B cell (primary cell): ENCODE measurements around the gene ARPP21. TPM values are rescaled to one million over a fixed set of nuclear protein-coding genes. Genes with fewer than 3 reads are reported as not detected.

ENCODE experiments used
- ATAC-seq: fragments of 200-7000 bp; cut with Tn5 transposase; one replicate; pipeline ENCODE4 v1.10.0; 2021; ENCODE audit warnings: low read depth, mild to moderate bottlenecking, moderate number of reproducible peaks, moderate library complexity
- CTCF ChIA-PET: fragments of 350-600 bp; sonication (Branson Sonifier 250); formaldehyde crosslinking; loops from one replicate; lab custom pipeline; 2021; ENCODE audit warnings: antibody characterized with exemption, inconsistent platforms; lab: Charles Lee
- POLR2A ChIA-PET: fragments of 350-600 bp; sonication (Branson Sonifier 250); formaldehyde crosslinking; loops from one replicate; lab custom pipeline; 2021; ENCODE audit warnings: antibody characterized with exemption; lab: Charles Lee
- DNase-seq: peaks from one replicate; pipeline ENCODE4 v3.0.0; 2013
- H2AFZ ChIP-seq: 2 replicates; pipeline ENCODE4 v1.6.1; 2012; ENCODE audit warnings: mild to moderate bottlenecking, low read depth, low read length; ENCODE audit not compliant: insufficient read depth, poor library complexity, severe bottlenecking
- H3K27ac ChIP-seq, 2 donors: 1 replicate in 1 of 2; 2 replicates in 1 of 2; pipeline ENCODE4 v1.5.1; 2012 to 2013; ENCODE audit warnings: low read length in 2 of 2, mild to moderate bottlenecking in 2 of 2, moderate library complexity in 1 of 2
- H3K27me3 ChIP-seq, 4 experiments: fragments of 200-600 bp in 1 of 4; sonication (generic) in 1 of 4; replicated peaks in 1 of 4; 1 replicate in 2 of 4; 2 replicates in 2 of 4; pipeline versions ENCODE4 v1.6.1 to v1.7.0; 2013 to 2016; ENCODE audit warnings: low read length in 3 of 4, mild to moderate bottlenecking in 2 of 4, mixed read lengths in 1 of 4, moderate library complexity in 1 of 4; ENCODE audit not compliant: insufficient read depth in 4 of 4, control insufficient read depth in 3 of 4; ENCODE audit errors: control extremely low read depth in 1 of 4
- H3K36me3 ChIP-seq, 2 experiments: replicated peaks in 1 of 2; 1 replicate in 1 of 2; 2 replicates in 1 of 2; pipeline versions ENCODE4 v1.6.1 to v1.7.1; 2013; ENCODE audit warnings: low read length in 1 of 2; ENCODE audit not compliant: insufficient read depth in 2 of 2, control insufficient read depth in 1 of 2; ENCODE audit errors: control extremely low read depth in 1 of 2, extremely low read depth in 1 of 2
- H3K4me1 ChIP-seq, 2 donors: fragments of 200-600 bp in 1 of 2; sonication (generic) in 1 of 2; 1 replicate in 1 of 2; 2 replicates in 1 of 2; pipeline versions ENCODE4 v1.5.1 to v1.6.1; 2013 to 2017; ENCODE audit warnings: low read length in 2 of 2; ENCODE audit not compliant: control insufficient read depth in 2 of 2, insufficient read depth in 2 of 2
- H3K4me2 ChIP-seq: replicated peaks from 2 replicates; pipeline ENCODE3; 2012; ENCODE audit warnings: mild to moderate bottlenecking, low read depth, low read length; ENCODE audit not compliant: poor library complexity, severe bottlenecking
- H3K4me3 ChIP-seq, 5 experiments: fragments of 200-600 bp in 1 of 5; sonication (generic) in 1 of 5; 1 replicate in 3 of 5; 2 replicates in 2 of 5; pipeline versions ENCODE4 v1.5.1 to v1.7.0; 2011 to 2016; ENCODE audit warnings: low read length in 4 of 5, mild to moderate bottlenecking in 4 of 5, low read depth in 2 of 5, control low read depth in 1 of 5, moderate library complexity in 1 of 5; ENCODE audit not compliant: insufficient read depth in 1 of 5; ENCODE audit errors: control extremely low read depth in 1 of 5, extremely low read depth in 1 of 5
- H3K79me2 ChIP-seq: fragments of 200-600 bp; sonication (generic); one replicate; pipeline ENCODE4 v1.6.0; 2016; ENCODE audit warnings: low read length; ENCODE audit not compliant: control insufficient read depth, insufficient read depth
- H3K9ac ChIP-seq: fragments of 200-600 bp; sonication (generic); 2 replicates; pipeline ENCODE4 v1.6.1; 2017; ENCODE audit warnings: mild to moderate bottlenecking, low read length, moderate library complexity
- H3K9me3 ChIP-seq, 3 donors: one replicate each; pipeline versions ENCODE4 v1.6.1 to v1.7.1; 2013; ENCODE audit warnings: low read length in 2 of 3; ENCODE audit not compliant: control insufficient read depth in 2 of 3, insufficient read depth in 1 of 3; ENCODE audit errors: control extremely low read depth in 1 of 3
- H4K20me1 ChIP-seq: 2 replicates; pipeline ENCODE4 v1.6.0; 2012; ENCODE audit warnings: mild to moderate bottlenecking, low read length; ENCODE audit not compliant: insufficient read depth, control insufficient read depth, poor library complexity, severe bottlenecking
- H3K27ac Mint-ChIP-seq: one replicate; pipeline ENCODE4 v1.8.0; 2021; ENCODE audit warnings: mixed read lengths
- H3K27me3 Mint-ChIP-seq: one replicate; pipeline ENCODE4 v1.8.0; 2021; ENCODE audit warnings: mixed read lengths
- H3K4me1 Mint-ChIP-seq: one replicate; pipeline ENCODE4 v1.8.0; 2021; ENCODE audit warnings: mixed read lengths
- H3K4me3 Mint-ChIP-seq: one replicate; pipeline ENCODE4 v1.8.0; 2021; ENCODE audit warnings: mixed read lengths
- H3K9me3 Mint-ChIP-seq: one replicate; pipeline ENCODE4 v1.8.0; 2022; ENCODE audit warnings: mixed read lengths; ENCODE audit not compliant: insufficient read depth
- EZH2 ChIP-seq: IDR thresholded peaks from 2 replicates; pipeline ENCODE4 v1.6.1; 2012; ENCODE audit warnings: borderline replicate concordance, low read depth, mild to moderate bottlenecking, moderate library complexity, low read length; ENCODE audit not compliant: insufficient read depth, poor library complexity, severe bottlenecking
- WGBS: methylation state at CpG from one replicate; pipeline ENCODE4 v1.1.5; 2013; ENCODE audit warnings: missing lambda C conversion rate; ENCODE audit not compliant: insufficient coverage; 5-methylcytosine and 5-hydroxymethylcytosine counted together
- intact Hi-C: fragments of 100-400 bp; cut with micrococcal nuclease; formaldehyde crosslinking; loops from one replicate; pipeline ENCODE4 v1.10.0; 2022
- polyA plus RNA-seq: library from polyadenylated mRNA; depleted of rRNA; stranded (reverse); fragments of >200 nt; gene quantifications from 2 replicates; pipeline ENCODE4 v1.2.3, GENCODE V29; 2012
- total RNA-seq, 2 donors: library from RNA; stranded (reverse); fragments of 120-200 nt in 1 of 2; gene quantifications; 1 replicate in 1 of 2; 2 replicates in 1 of 2; pipeline versions ENCODE4 v1.2.3 to v1.2.4, GENCODE V29; 2013 to 2022
- TF ChIP-seq, protein P1 (sequence below): fragments of 200-600 bp; IDR thresholded peaks from one replicate; pipeline ENCODE4 v1.8.0; 2022; ENCODE audit warnings: antibody characterized with exemption, mild to moderate bottlenecking

The ARPP21 gene
- total and polyA plus RNA-seq, 2 donors (not counting 1 experiment from before 2014, with no cell fraction given) = 0.10 TPM; not detected in 1

DNA sequence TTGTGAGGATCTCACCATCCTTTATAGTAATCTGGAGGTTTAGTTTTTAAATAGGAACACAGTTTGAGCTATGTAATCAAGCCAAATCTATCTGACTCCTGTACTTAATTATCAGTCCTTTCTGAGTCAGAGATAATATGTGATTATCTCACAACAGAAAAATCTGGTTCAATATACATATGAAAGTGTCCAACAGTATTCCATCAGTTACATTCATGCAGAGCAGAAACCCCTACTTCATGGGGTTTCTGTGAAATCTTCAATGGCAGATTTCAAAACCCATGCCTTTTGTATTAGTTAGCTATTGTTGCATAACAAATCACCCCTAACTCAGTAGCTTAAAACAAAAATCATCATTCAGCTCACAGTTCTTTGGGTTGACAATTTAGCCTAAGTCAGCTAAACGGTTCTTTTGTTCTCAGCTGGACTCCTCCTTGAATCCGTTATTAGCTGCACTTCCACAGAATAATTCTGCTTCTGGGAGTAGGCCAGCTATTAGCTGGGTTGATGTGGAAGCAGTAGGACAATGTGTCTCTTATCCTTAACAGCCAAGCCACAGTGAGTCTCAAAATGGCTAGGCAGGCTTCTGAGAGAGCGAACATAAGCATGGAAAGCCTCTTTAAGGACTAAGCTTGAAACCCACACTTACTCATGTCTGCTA, 42.9 kb upstream of the ARPP21 start:
- 83% methylated on average over 1 of the region's 3 CpGs for WGBS
- Histone ChIP-seq H3K4me1 (peaks cover 0 to 4% of the 10 kb centered on the region in 2 donors), H2AFZ (no peak overlapping the region), H3K9ac (no peak overlapping the region), H3K4me2 (no peak overlapping the region), H3K27me3 (no peaks in the 10 kb centered on the region), H3K27ac (no peak overlapping the region), H3K79me2 (no peaks in the 10 kb centered on the region), H3K36me3 (no peaks in the 10 kb centered on the region), H3K9me3 (no peaks in the 10 kb centered on the region), H4K20me1 (no peaks in the 10 kb centered on the region), H3K4me3 (no peak overlapping the region)
- H3K27ac Mint-ChIP-seq = no peak overlapping the region
- CTCF ChIA-PET = no interaction called here
- no peaks in the 10 kb centered on the region for H3K9me3 Mint-ChIP-seq
- H3K4me3 Mint-ChIP-seq = no peak overlapping the region
- TF ChIP-seq, protein P1, sequence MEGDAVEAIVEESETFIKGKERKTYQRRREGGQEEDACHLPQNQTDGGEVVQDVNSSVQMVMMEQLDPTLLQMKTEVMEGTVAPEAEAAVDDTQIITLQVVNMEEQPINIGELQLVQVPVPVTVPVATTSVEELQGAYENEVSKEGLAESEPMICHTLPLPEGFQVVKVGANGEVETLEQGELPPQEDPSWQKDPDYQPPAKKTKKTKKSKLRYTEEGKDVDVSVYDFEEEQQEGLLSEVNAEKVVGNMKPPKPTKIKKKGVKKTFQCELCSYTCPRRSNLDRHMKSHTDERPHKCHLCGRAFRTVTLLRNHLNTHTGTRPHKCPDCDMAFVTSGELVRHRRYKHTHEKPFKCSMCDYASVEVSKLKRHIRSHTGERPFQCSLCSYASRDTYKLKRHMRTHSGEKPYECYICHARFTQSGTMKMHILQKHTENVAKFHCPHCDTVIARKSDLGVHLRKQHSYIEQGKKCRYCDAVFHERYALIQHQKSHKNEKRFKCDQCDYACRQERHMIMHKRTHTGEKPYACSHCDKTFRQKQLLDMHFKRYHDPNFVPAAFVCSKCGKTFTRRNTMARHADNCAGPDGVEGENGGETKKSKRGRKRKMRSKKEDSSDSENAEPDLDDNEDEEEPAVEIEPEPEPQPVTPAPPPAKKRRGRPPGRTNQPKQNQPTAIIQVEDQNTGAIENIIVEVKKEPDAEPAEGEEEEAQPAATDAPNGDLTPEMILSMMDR = no peak
- TF ChIP-seq EZH2 = no peak
- ATAC-seq (no peak), DNase-seq (no peak)
- no peaks in the 10 kb centered on the region for H3K27me3 Mint-ChIP-seq
- peaks cover 18% of the 10 kb centered on the region for H3K4me1 Mint-ChIP-seq
- intact Hi-C loops = no loop called here
- POLR2A ChIA-PET = no interaction called here

DNA sequence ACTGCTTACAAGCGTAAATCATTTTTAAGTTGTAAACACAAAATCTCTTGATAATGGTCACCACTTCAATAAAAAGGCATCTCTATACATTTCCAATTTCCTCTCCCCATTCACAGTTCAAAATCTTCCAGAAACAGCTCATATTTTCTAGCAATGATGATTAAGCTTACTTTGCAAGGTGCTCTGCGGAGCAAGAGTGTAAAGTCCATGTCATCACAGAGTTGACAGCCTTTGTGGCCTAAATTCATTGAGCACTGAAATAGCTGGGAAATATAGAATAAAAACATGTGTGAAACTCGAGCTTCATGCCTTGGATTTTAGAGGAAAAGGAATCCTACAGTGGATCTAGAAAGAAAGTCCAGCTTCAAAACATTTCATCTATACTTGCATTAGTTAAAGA, 41.8 kb upstream of the ARPP21 start:
- intact Hi-C loops = no loop called here
- H3K36me3 ChIP-seq = no peaks in the 10 kb centered on the region

More for the DNA sequence above, 41.8 kb upstream of the ARPP21 start:
- Histone ChIP-seq H3K4me1 (no peaks in the 10 kb centered on the region), H2AFZ (no peak overlapping the region), H3K27ac (no peak overlapping the region), H3K4me2 (no peak overlapping the region), H3K4me3 (no peak overlapping the region), H3K79me2 (no peaks in the 10 kb centered on the region), H3K27me3 (no peaks in the 10 kb centered on the region), H4K20me1 (no peaks in the 10 kb centered on the region), H3K9me3 (no peaks in the 10 kb centered on the region), H3K9ac (no peak overlapping the region)
- no peak for TF ChIP-seq EZH2
- TF ChIP-seq, protein P1 = no peak
- H3K4me1 Mint-ChIP-seq = peaks cover 11% of the 10 kb centered on the region
- H3K9me3 Mint-ChIP-seq = no peaks in the 10 kb centered on the region
- no peak overlapping the region for H3K4me3 Mint-ChIP-seq
- POLR2A ChIA-PET = no interaction called here
- no peak for ATAC-seq
- no peaks in the 10 kb centered on the region for H3K27me3 Mint-ChIP-seq
- CTCF ChIA-PET = no interaction called here
- no peak for DNase-seq
- 100% methylated on average over 2 of the region's 3 CpGs for WGBS
- H3K27ac Mint-ChIP-seq = no peak overlapping the region
